ENCODE data around the gene SH3BP1. TPM values are rescaled to one million over a fixed set of nuclear protein-coding genes. Genes with fewer than 3 reads are reported as not detected.

The SH3BP1 gene
- total and polyA plus RNA-seq, 2 of the 13 experiments (the other 11 are each of a cell fraction or from before 2014, with no cell fraction given), result 8.4 to 18.5 TPM

DNA sequence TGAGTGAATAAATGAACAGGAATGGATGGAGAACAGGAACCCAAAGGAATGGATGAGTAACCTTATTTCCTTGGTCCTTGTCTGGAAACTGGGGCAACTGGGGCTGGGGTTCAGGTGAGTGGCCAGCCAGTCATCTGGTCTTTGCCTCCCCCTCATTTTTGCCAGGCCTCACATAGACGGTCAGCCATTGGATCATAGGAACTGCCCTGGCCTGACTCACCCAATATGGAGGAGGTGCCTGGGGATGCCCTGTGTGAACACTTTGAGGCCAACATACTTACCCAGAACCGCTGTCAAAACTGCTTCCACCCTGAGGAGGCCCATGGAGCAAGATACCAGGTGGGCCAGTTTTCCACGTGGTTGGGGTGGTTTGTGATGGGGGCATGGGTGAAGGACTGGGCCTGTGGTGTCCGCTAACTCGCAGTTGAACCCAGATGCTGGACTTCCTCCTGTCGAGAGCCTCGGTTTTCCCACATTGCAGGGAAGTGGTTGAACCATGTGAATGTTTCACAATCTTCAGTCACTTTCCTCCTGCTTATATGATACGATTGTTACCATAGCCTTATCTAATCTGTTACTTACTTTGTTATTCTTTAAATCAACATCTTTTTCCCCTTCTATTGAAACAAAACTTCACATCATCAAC lies 61.8 kb downstream of the SH3BP1 start:
- H3K4me3 ChIP-seq (replicated peaks in 1 of 3; ENCODE audit: insufficient read depth in 1 of 3, low read depth in 2 of 3, low read length in 3 of 3), result no peak overlapping the region
- 92% methylated on average over 7 of the region's 8 CpGs for WGBS (ENCODE audit: low lambda C conversion rate)
- BruUV-seq (replicated peaks), result no TSS peak
- no peak overlapping the region for H3K27ac ChIP-seq (ENCODE audit: extremely low read length, insufficient read depth, low read length)
- H3K4me2 ChIP-seq (ENCODE audit: low read depth, low read length), result no peak overlapping the region
- no peak for DNase-seq (ENCODE audit: low spot score)
- POLR2A ChIA-PET, result no interaction called here
- TF ChIP-seq SMAD3 (CRISPR knock-in tag; IDR thresholded peaks at IDR 0.05), result no peak
- TF ChIP-seq FOXJ3 (CRISPR knock-in tag; IDR thresholded peaks at IDR 0.05; ENCODE audit: borderline replicate concordance), result no peak
- no peak for TF ChIP-seq ZNF274 (CRISPR knock-in tag; IDR thresholded peaks at IDR 0.05)
- TF ChIP-seq, protein P1, sequence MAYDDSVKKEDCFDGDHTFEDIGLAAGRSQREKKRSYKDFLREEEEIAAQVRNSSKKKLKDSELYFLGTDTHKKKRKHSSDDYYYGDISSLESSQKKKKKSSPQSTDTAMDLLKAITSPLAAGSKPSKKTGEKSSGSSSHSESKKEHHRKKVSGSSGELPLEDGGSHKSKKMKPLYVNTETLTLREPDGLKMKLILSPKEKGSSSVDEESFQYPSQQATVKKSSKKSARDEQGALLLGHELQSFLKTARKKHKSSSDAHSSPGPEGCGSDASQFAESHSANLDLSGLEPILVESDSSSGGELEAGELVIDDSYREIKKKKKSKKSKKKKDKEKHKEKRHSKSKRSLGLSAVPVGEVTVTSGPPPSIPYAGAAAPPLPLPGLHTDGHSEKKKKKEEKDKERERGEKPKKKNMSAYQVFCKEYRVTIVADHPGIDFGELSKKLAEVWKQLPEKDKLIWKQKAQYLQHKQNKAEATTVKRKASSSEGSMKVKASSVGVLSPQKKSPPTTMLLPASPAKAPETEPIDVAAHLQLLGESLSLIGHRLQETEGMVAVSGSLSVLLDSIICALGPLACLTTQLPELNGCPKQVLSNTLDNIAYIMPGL (CRISPR knock-in tag; IDR thresholded peaks at IDR 0.05; ENCODE audit: borderline replicate concordance in 1 of 2, low read depth in 1 of 2), result no peak
- TF ChIP-seq SAFB2 (CRISPR knock-in tag; IDR thresholded peaks at IDR 0.05; ENCODE audit: borderline replicate concordance, low read depth), result no peak
- no peak for TF ChIP-seq SRSF9 (IDR thresholded peaks at IDR 0.05; ENCODE audit: borderline replicate concordance, insufficient read depth, low read depth, low read length, poor library complexity, severe bottlenecking)
- TF ChIP-seq ZBTB1 (CRISPR knock-in tag; IDR thresholded peaks at IDR 0.05; ENCODE audit: borderline replicate concordance), result no peak
- TF ChIP-seq, protein P2, sequence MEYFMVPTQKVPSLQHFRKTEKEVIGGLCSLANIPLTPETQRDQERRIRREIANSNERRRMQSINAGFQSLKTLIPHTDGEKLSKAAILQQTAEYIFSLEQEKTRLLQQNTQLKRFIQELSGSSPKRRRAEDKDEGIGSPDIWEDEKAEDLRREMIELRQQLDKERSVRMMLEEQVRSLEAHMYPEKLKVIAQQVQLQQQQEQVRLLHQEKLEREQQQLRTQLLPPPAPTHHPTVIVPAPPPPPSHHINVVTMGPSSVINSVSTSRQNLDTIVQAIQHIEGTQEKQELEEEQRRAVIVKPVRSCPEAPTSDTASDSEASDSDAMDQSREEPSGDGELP (IDR thresholded peaks at IDR 0.05; ENCODE audit: borderline replicate concordance, low read depth), result no peak
- no peak for TF ChIP-seq ZNF263 (CRISPR knock-in tag; IDR thresholded peaks at IDR 0.05)
- no peak overlapping the region for H2AFZ ChIP-seq (ENCODE audit: low read length)
- no peak for FAIRE-seq
- no peak overlapping the region for H3K9ac ChIP-seq (ENCODE audit: insufficient read depth, low read depth, low read length)
- peaks cover 0 to 2% of the 10 kb centered on the region in 2 experiments; a peak in 1 of 5 replicates for H3K36me3 ChIP-seq (replicated peaks in 1 of 2; ENCODE audit: control insufficient read depth in 1 of 2, insufficient read depth in 2 of 2, low read length in 2 of 2)
- intact Hi-C loops (cut with micrococcal nuclease; ENCODE audit: unreplicated experiment), result no loop called here
- no peaks in the 10 kb centered on the region for H3K4me1 ChIP-seq (ENCODE audit: insufficient read depth, low read length)
- H3K9me3 ChIP-seq (ENCODE audit: low read length), result no peaks in the 10 kb centered on the region
- CTCF ChIA-PET (ENCODE audit: low intra/inter-chr PET ratio, low total read pairs), result no interaction called here
- ATAC-seq, result no peak
- no peaks in the 10 kb centered on the region for H3K79me2 ChIP-seq (ENCODE audit: insufficient read depth, low read length)
- in situ Hi-C loops (cut with HindIII; ENCODE audit: extremely low pct_ligation_motif_present, low pct_unique_long_range_greater_than_20kb), result no loop called here
- no peaks in the 10 kb centered on the region for H3K27me3 ChIP-seq (ENCODE audit: control insufficient read depth in 1 of 2, insufficient read depth in 2 of 2, low read length in 2 of 2)
- no peaks in the 10 kb centered on the region for H4K20me1 ChIP-seq (ENCODE audit: insufficient read depth, low read length)

Measured in HepG2 (cell line).